DOHH2 (cell line): ENCODE results near the gene LTB4R2.

Experiments
- H3F3A ChIP-seq: fragments of 200-600 bp; sonication (generic), shearing (Covaris generic); 2 replicates; pipeline ENCODE4 v1.6.0; 2016; ENCODE audit warnings: antibody characterized with exemption, mild to moderate bottlenecking; ENCODE audit not compliant: control insufficient read depth, insufficient read depth
- H3K27ac ChIP-seq: fragments of 200-600 bp; sonication (generic); 2 replicates; pipeline ENCODE4 v1.5.1; 2014; ENCODE audit warnings: low read depth, mild to moderate bottlenecking, low read length, moderate library complexity
- H3K27me3 ChIP-seq: fragments of 200-600 bp; sonication (generic); 2 replicates; pipeline ENCODE4 v1.6.1; 2014; ENCODE audit warnings: mild to moderate bottlenecking, low read length, mixed read lengths; ENCODE audit not compliant: control insufficient read depth
- H3K36me3 ChIP-seq: fragments of 200-600 bp; sonication (generic); 2 replicates; pipeline ENCODE4 v1.6.1; 2014; ENCODE audit warnings: mild to moderate bottlenecking, low read length, moderate library complexity, mixed read lengths; ENCODE audit not compliant: control insufficient read depth
- H3K4me1 ChIP-seq: fragments of 200-600 bp; sonication (generic); 2 replicates; pipeline ENCODE4 v1.6.1; 2014; ENCODE audit warnings: mild to moderate bottlenecking, low read length, mixed read lengths; ENCODE audit not compliant: control insufficient read depth
- H3K4me2 ChIP-seq: fragments of 200-600 bp; sonication (generic); 2 replicates; pipeline ENCODE4 v1.6.0; 2014; ENCODE audit warnings: mild to moderate bottlenecking, low read length, moderate library complexity
- H3K4me3 ChIP-seq: fragments of 200-600 bp; sonication (generic); 2 replicates; pipeline ENCODE4 v1.5.1; 2014; ENCODE audit warnings: mild to moderate bottlenecking, low read length, mixed read lengths
- H3K79me2 ChIP-seq: fragments of 200-600 bp; sonication (generic); 2 replicates; pipeline ENCODE4 v1.6.1; 2014; ENCODE audit warnings: mild to moderate bottlenecking, low read length, mixed read lengths; ENCODE audit not compliant: control insufficient read depth
- H3K9me2 ChIP-seq: fragments of 200-600 bp; sonication (generic); replicated peaks from 2 replicates; pipeline ENCODE4 v1.6.1; 2014; ENCODE audit warnings: mild to moderate bottlenecking, low read length, mixed read lengths; ENCODE audit not compliant: control insufficient read depth
- H3K9me3 ChIP-seq: fragments of 200-600 bp; sonication (generic); 2 replicates; pipeline ENCODE4 v1.6.1; 2014; ENCODE audit warnings: antibody characterized with exemption, low read length, mixed read lengths; ENCODE audit not compliant: control insufficient read depth, insufficient read depth
- H4K20me1 ChIP-seq: fragments of 200-600 bp; sonication (generic); 2 replicates; pipeline ENCODE4 v1.6.0; 2014; ENCODE audit warnings: low read depth, mild to moderate bottlenecking, antibody characterized with exemption, low read length, moderate library complexity; ENCODE audit not compliant: control insufficient read depth, insufficient read depth
- CTCF ChIP-seq: fragments of 200-600 bp; sonication (generic); IDR thresholded peaks from one replicate; pipeline ENCODE4 v1.5.1; 2014; ENCODE audit warnings: antibody characterized with exemption, mild to moderate bottlenecking, low read depth, low read length; ENCODE audit not compliant: poor library complexity, severe bottlenecking
- EZH2phosphoT487 ChIP-seq: fragments of 200-600 bp; sonication (generic); IDR thresholded peaks from 2 replicates; pipeline ENCODE4 v1.6.1; 2017; ENCODE audit warnings: borderline replicate concordance, mild to moderate bottlenecking, antibody characterized with exemption, low read length, moderate library complexity, mixed read lengths

The LTB4R2 gene

GRCh38 chr14:24342889-24343288 is 32.9 kb downstream of the LTB4R2 start:
- Histone ChIP-seq H3K4me1 (peaks cover 13% of the 10 kb centered on the region), H3K9me3 (no peaks in the 10 kb centered on the region), H3K4me2 (no peak overlapping the region), H3K36me3 (no peaks in the 10 kb centered on the region), H3K9me2 (no peaks in the 10 kb centered on the region), H3K27me3 (peaks cover 26% of the 10 kb centered on the region), H3K27ac (no peak overlapping the region), H3K79me2 (no peaks in the 10 kb centered on the region), H3F3A (no peaks in the 10 kb centered on the region; the same call in 1 of the 2 replicates), H4K20me1 (no peaks in the 10 kb centered on the region), H3K4me3 (no peak overlapping the region)
- TF ChIP-seq CTCF (no peak), EZH2phosphoT487 (no peak)

- Histone ChIP-seq H3K9me2 (no peaks in the 10 kb centered on the region), H3F3A (no peaks in the 10 kb centered on the region; the same call in 1 of the 2 replicates), H3K9me3 (no peaks in the 10 kb centered on the region), H3K4me1 (peaks cover 12% of the 10 kb centered on the region), H3K27ac (no peak overlapping the region), H3K27me3 (peaks cover 27% of the 10 kb centered on the region), H3K4me3 (no peak overlapping the region), H3K4me2 (no peak overlapping the region), H3K79me2 (no peaks in the 10 kb centered on the region), H3K36me3 (no peaks in the 10 kb centered on the region), H4K20me1 (no peaks in the 10 kb centered on the region)
- TF ChIP-seq CTCF = no peak
- TF ChIP-seq EZH2phosphoT487 = no peak
These were observed 34.1 kb downstream of the LTB4R2 start for GRCh38 chr14:24343795-24344660.

- Histone ChIP-seq H3K9me2 (no peaks in the 10 kb centered on the region), H3K27ac (no peak overlapping the region), H3K4me3 (no peak overlapping the region), H3K36me3 (no peaks in the 10 kb centered on the region), H3K9me3 (no peaks in the 10 kb centered on the region), H3K4me1 (no peaks in the 10 kb centered on the region), H3K27me3 (peaks cover 45% of the 10 kb centered on the region), H3K79me2 (no peaks in the 10 kb centered on the region), H3K4me2 (no peak overlapping the region), H4K20me1 (no peaks in the 10 kb centered on the region), H3F3A (no peaks in the 10 kb centered on the region; the same call in 1 of the 2 replicates)
- TF ChIP-seq EZH2phosphoT487 (no peak), CTCF (no peak)
These were observed 37.2 kb downstream of the LTB4R2 start for GRCh38 chr14:24347134-24347533.
